ENCODE measurements around the gene MR1.

MR1 gene

GRCh38 chr1:181094416-181095212 is 60.8 kb downstream of the MR1 start (continued):
- TF ChIP-seq HIC1 (tag by site-specific recombination; IDR thresholded peaks at IDR 0.05) (peak; percentile 54; the same call in 1 of the 2 replicates), ZNF560 (tag by site-specific recombination; IDR thresholded peaks at IDR 0.05; ENCODE audit: borderline replicate concordance) (no peak), ZNF24 (tag by site-specific recombination; IDR thresholded peaks at IDR 0.05) (peak; percentile 59; the same call in 1 of the 2 replicates), PATZ1 (tag by site-specific recombination; IDR thresholded peaks at IDR 0.05) (peak; percentile 66), ZBTB6 (tag by site-specific recombination; IDR thresholded peaks at IDR 0.05) (peak; percentile 21; the same call in 1 of the 2 replicates), ZNF341 (tag by site-specific recombination; IDR thresholded peaks at IDR 0.05; ENCODE audit: low read depth) (peak; percentile 40; the same call in 1 of the 2 replicates), SP3 (tag by site-specific recombination; IDR thresholded peaks at IDR 0.05) (no peak), ZNF302 (tag by site-specific recombination; IDR thresholded peaks at IDR 0.05; ENCODE audit: low read depth) (no peak), FEZF1 (tag by site-specific recombination; IDR thresholded peaks at IDR 0.05) (no peak; the same call in 1 of the 2 replicates), SP7 (tag by site-specific recombination; IDR thresholded peaks at IDR 0.05) (0 out of 2 replicates have a peak, but pooled peaks have one; percentile 50), ZNF558 (tag by site-specific recombination; IDR thresholded peaks at IDR 0.05) (no peak), ZBTB17 (tag by site-specific recombination; IDR thresholded peaks at IDR 0.05) (peak; percentile 59; the same call in 1 of the 2 replicates), ZNF211 (tag by site-specific recombination; IDR thresholded peaks at IDR 0.05; ENCODE audit: low read depth) (no peak), ZNF223 (tag by site-specific recombination; IDR thresholded peaks at IDR 0.05) (no peak), PRDM4 (tag by site-specific recombination; IDR thresholded peaks at IDR 0.05) (peak; percentile 78), INSM2 (tag by site-specific recombination; IDR thresholded peaks at IDR 0.05) (peak; percentile 32; the same call in 1 of the 2 replicates), PRDM6 (tag by site-specific recombination; IDR thresholded peaks at IDR 0.05) (peak; percentile 94), ZBTB10 (tag by site-specific recombination; IDR thresholded peaks at IDR 0.05) (no peak), KLF8 (tag by site-specific recombination; IDR thresholded peaks at IDR 0.05) (peak; percentile 76), ZNF184 (tag by site-specific recombination; IDR thresholded peaks at IDR 0.05) (0 out of 2 replicates have a peak, but pooled peaks have one; percentile 26), GLI2 (tag by site-specific recombination; IDR thresholded peaks at IDR 0.05; ENCODE audit: borderline replicate concordance, low read depth) (no peak), ZBTB8A (tag by site-specific recombination; IDR thresholded peaks at IDR 0.05) (no peak), ZFP69B (tag by site-specific recombination; IDR thresholded peaks at IDR 0.05) (no peak)

All from HEK293 (cell line).